A673 (cell line): ENCODE data around the gene AGAP5. TPM values are rescaled to one million over a fixed set of nuclear protein-coding genes. Genes with fewer than 3 reads are reported as not detected.
"Not testable (repeated sequence)": the region's sequence is repeated elsewhere in the genome, so short reads cannot be mapped to it uniquely, and the experiment has no call there.

Experiments
- BruUV-seq: library from RNA; stranded (reverse); fragments of 400-500 nt; replicated peaks from 2 replicates; lab custom pipeline; 2021; lab: Mats Ljungman, UMichigan
- CTCF ChIA-PET: fragments of 300-600 bp; sonication (Branson Sonifier 250); formaldehyde crosslinking; loops from one replicate; lab custom pipeline; 2022; ENCODE audit warnings: antibody characterized with exemption; lab: Charles Lee
- POLR2A ChIA-PET: fragments of 300-600 bp; sonication (Branson Sonifier 250); formaldehyde crosslinking; loops from one replicate; lab custom pipeline; 2022; ENCODE audit warnings: antibody characterized with exemption; ENCODE audit not compliant: low non-redundant PET; lab: Charles Lee
- DNase-seq: peaks from one replicate; pipeline ENCODE4 v3.0.0-alpha.2; 2015; ENCODE audit warnings: low spot score
- H3K27ac ChIP-seq: fragments of 200-600 bp; sonication (generic); 2 replicates; pipeline ENCODE4 v1.5.1; 2016; ENCODE audit warnings: mixed run types, low read depth, mild to moderate bottlenecking, mixed read lengths, antibody characterized with exemption, low read length; ENCODE audit not compliant: poor library complexity, severe bottlenecking
- H3K27me3 ChIP-seq: fragments of 200-600 bp; sonication (generic); replicated peaks from 2 replicates; pipeline ENCODE4 v1.6.1; 2017; ENCODE audit warnings: mixed run types, low read depth, mild to moderate bottlenecking, mixed read lengths, antibody characterized with exemption, low read length; ENCODE audit not compliant: insufficient read depth, poor library complexity
- H3K36me3 ChIP-seq: fragments of 200-600 bp; sonication (generic); 2 replicates; pipeline ENCODE4 v1.6.1; 2016; ENCODE audit warnings: mixed run types, mild to moderate bottlenecking, mixed read lengths, antibody characterized with exemption, low read length; ENCODE audit not compliant: insufficient read depth, poor library complexity, severe bottlenecking
- H3K4me1 ChIP-seq: fragments of 200-600 bp; sonication (generic); 2 replicates; pipeline ENCODE4 v1.6.1; 2017; ENCODE audit warnings: mixed run types, mild to moderate bottlenecking, mixed read lengths, antibody characterized with exemption, low read length; ENCODE audit not compliant: insufficient read depth, poor library complexity, severe bottlenecking
- H3K4me3 ChIP-seq: fragments of 200-600 bp; sonication (generic); 2 replicates; pipeline ENCODE4 v1.5.1; 2016; ENCODE audit warnings: low read depth, mixed run types, mild to moderate bottlenecking, mixed read lengths, low read length; ENCODE audit not compliant: poor library complexity, severe bottlenecking
- H3K9me3 ChIP-seq: fragments of 200-600 bp; sonication (generic); 2 replicates; pipeline ENCODE4 v1.6.1; 2016; ENCODE audit warnings: mixed run types, low read depth, mild to moderate bottlenecking, mixed read lengths, antibody characterized with exemption, low read length; ENCODE audit not compliant: poor library complexity, severe bottlenecking
- intact Hi-C: fragments of 100-400 bp; cut with micrococcal nuclease; formaldehyde crosslinking; loops from one replicate; pipeline ENCODE4 v1.10.0; 2022; ENCODE audit not compliant: unreplicated experiment
- total RNA-seq: library from RNA; stranded (reverse); gene quantifications from 2 replicates; pipeline ENCODE4 v1.2.3, GENCODE V29; 2021

Gene AGAP5
- total RNA-seq, 1 experiment from 2014 or later, result 6.4 TPM

DNA sequence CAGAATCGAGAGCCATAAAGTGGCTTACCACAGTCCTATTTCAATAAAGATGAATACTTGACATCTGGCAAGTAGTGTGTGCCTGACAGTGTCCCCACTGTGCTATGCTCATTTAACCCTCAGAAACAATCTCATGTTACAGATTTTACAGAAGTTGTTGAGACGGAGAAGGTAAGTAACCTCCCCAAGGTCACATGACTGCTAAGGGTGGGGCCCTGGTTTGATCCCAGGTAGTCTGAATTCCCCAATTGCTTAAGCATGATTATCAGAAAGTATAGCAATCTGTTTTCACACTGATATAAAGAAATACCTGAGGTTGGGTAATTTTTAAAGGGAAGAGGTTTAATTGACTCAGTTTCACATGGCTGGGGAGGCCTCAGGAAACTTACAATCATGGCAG lies 910 bp upstream of the AGAP5 start:
- H3K4me3 ChIP-seq, H3K27ac ChIP-seq, DNase-seq, H3K36me3 ChIP-seq, BruUV-seq, CTCF ChIA-PET, H3K27me3 ChIP-seq, H3K9me3 ChIP-seq, POLR2A ChIA-PET, intact Hi-C loops, H3K4me1 ChIP-seq: not testable (repeated sequence)

DNA sequence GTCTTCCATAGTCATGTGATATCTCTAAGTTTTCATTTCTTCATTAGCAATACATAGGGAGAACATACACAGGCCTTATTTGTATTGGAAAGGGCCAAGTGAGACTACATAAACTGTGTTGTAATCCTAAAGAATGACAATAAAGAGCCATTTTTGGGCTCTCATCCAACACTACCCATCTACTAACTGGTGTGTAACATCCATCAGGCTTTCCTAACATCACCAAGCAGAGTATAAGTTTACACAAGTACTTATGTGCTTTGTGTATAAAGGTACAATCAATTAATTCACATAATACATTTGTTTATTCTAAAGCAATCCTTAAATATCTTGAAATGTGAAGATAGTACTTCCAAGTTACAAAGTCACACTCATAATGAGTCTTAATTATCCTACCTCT lies 2.6 kb downstream of the AGAP5 start:
- DNase-seq, H3K4me1 ChIP-seq, H3K27ac ChIP-seq, BruUV-seq, H3K27me3 ChIP-seq, intact Hi-C loops, CTCF ChIA-PET, H3K4me3 ChIP-seq, H3K36me3 ChIP-seq, POLR2A ChIA-PET, H3K9me3 ChIP-seq: not testable (repeated sequence)

DNA sequence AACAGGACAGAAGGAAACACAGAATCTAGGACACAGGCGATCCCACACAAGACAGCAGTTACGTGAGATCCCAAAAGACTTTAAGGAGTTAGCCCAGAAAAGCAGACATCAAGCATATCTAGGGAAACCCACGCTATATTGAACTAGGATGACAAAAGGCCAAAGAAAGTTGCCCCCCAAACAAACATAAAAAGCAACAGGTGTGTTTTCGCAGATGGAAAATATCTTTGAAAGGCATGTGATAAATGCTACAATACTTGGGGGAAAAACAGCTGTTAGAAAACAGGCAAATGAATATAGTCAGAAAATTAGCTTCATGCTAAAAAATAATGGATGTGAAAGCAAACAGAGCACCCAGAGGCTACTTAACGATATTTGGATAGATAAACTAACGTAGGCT lies 7.2 kb downstream of the AGAP5 start:
- H3K36me3 ChIP-seq, H3K9me3 ChIP-seq, H3K4me3 ChIP-seq, H3K4me1 ChIP-seq, H3K27me3 ChIP-seq, DNase-seq, BruUV-seq, intact Hi-C loops, CTCF ChIA-PET, POLR2A ChIA-PET, H3K27ac ChIP-seq: not testable (repeated sequence)

DNA sequence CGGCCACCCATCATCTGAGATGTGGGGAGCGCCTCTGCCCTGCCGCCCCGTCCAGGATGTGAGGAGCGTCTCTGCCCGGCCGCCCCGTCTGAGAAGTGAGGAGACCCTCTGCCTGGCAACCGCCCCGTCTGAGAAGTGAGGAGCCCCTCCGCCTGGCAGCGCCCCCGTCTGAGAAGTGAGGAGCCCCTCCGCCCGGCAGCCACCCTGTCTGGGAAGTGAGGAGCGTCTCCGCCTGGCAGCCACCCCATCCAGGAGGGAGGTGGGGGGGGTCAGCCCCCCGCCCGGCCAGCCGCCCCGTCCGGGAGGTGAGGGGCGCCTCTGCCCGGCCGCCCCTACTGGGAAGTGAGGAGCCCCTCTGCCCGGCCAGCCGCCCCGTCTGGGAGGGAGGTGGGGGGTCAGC lies 8.3 kb downstream of the AGAP5 start:
- H3K4me3 ChIP-seq, H3K27me3 ChIP-seq, intact Hi-C loops, H3K4me1 ChIP-seq, POLR2A ChIA-PET, BruUV-seq, H3K36me3 ChIP-seq, H3K9me3 ChIP-seq, CTCF ChIA-PET, H3K27ac ChIP-seq, DNase-seq: not testable (repeated sequence)

DNA sequence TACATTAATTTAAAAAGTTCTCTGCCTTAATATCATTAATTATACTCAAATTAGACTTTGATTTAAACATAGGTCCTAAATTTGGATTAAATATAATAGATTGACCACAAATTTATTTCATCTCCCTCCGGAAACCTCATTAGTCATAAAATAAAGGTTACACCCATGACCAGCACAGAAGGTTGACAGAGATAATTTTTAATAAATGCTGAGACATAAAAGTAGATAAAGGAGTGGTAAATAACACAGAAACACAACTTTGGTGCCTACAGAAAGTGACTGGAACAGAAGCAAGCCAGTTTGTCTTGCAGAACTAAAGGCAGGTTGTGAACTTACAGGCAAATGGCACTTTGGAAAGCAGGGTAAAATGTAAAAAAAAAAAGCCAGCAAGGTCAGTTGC lies 10.3 kb downstream of the AGAP5 start:
- DNase-seq, H3K36me3 ChIP-seq, POLR2A ChIA-PET, H3K9me3 ChIP-seq, H3K27ac ChIP-seq, BruUV-seq, CTCF ChIA-PET, intact Hi-C loops, H3K27me3 ChIP-seq, H3K4me3 ChIP-seq, H3K4me1 ChIP-seq: not testable (repeated sequence)

DNA sequence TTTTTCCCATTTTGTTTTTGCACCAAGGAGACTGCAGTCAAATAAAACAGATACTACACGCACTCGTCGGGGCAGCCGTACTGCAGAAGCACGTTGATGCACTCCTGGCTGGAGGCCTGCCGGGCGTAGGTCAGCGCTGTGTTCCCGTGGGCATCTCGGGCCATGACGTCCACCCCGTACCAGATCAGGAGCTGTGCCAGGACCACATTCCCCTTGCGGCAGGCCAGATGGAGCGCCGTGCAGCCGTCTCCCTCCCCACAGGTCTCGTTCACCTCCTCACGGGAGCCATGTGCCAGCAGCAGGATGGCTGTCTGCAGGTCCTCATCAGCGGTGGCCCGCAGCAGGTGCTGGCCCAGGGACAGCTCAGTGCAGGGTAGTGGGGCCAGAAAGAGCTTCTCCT lies 23.4 kb downstream of the AGAP5 start:
- intact Hi-C loops, H3K4me3 ChIP-seq, H3K27me3 ChIP-seq, H3K9me3 ChIP-seq, DNase-seq, H3K4me1 ChIP-seq, H3K36me3 ChIP-seq, CTCF ChIA-PET, BruUV-seq, POLR2A ChIA-PET, H3K27ac ChIP-seq: not testable (repeated sequence)

DNA sequence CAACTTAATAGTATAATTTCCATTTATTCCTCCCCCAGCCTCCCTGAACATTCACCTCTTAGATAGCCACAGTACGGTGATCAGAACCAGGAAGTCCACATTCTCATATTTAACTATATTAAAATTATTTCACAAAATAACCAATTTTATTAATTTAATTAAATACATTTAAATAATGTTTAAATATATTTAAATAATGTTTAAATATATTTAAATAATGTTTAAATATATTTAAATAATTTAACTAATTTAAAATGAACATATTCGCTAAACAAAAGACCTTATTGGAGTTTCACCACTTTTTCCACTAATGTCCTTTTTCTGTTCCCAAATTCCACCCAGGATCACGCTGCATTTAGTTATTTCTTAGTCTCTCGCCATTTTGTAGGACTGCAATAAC lies 29.5 kb downstream of the AGAP5 start:
- POLR2A ChIA-PET, BruUV-seq, H3K9me3 ChIP-seq, DNase-seq, H3K4me1 ChIP-seq, H3K4me3 ChIP-seq, H3K36me3 ChIP-seq, CTCF ChIA-PET, H3K27ac ChIP-seq, H3K27me3 ChIP-seq, intact Hi-C loops: not testable (repeated sequence)

DNA sequence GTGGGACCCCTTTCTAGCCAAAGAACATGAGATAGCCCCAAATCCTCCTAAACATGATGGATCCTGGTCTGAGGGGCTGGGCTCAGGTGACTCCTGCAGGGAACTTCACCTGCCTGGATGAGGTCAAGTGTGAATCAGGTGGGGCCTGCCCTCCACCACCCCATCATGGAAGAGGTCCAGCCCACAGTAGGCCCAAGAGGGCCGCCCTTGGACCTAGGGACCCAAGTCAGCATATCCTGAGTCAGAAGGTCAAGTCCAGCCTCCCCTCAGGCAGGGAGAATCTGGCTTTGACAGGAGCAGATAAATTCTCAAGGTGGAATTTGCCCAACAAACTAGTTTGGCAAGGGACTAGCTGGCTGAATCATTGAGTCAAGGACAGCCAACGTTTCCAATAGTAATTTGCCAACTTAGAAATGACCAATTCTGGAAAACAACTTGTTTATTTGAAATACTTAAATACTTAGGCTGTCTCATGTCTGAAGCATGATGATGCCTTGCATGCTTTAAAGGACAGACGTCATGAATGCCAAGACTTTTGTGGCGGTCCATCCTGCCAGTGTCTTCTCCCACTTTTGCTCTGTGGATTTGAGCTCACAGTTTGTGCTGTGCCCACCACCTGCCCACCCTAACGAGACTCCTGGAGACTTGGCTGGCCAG lies 31.6 kb downstream of the AGAP5 start:
- CTCF ChIA-PET, DNase-seq, H3K27ac ChIP-seq: not testable (repeated sequence)

More for the DNA sequence above, 31.6 kb downstream of the AGAP5 start:
- BruUV-seq, H3K27me3 ChIP-seq, POLR2A ChIA-PET, H3K9me3 ChIP-seq, H3K4me1 ChIP-seq, H3K36me3 ChIP-seq, intact Hi-C loops, H3K4me3 ChIP-seq: not testable (repeated sequence)
